LNCAP (cell line): ENCODE results near the gene ALDH9A1.
A peak's percentile ranks its signal among the peaks of the same experiment; 100 is the strongest.

Experiments used
- CTCF ChIP-seq: fragments of 450-650 bp; IDR thresholded peaks from 2 replicates; pipeline ENCODE4 v1.5.1; 2017; ENCODE audit warnings: mild to moderate bottlenecking

ALDH9A1 gene

GRCh38 chr1:165726169-165726568, 27.8 kb upstream of the ALDH9A1 start:
- TF ChIP-seq CTCF, result no peak

GRCh38 chr1:165717918-165718515, 19.7 kb upstream of the ALDH9A1 start:
- peak; percentile 98 for TF ChIP-seq CTCF

GRCh38 chr1:165712764-165713163, 14.4 kb upstream of the ALDH9A1 start:
- TF ChIP-seq CTCF, result no peak

GRCh38 chr1:165707984-165708706, 9.8 kb upstream of the ALDH9A1 start:
- no peak for TF ChIP-seq CTCF

GRCh38 chr1:165703648-165704047, 5.3 kb upstream of the ALDH9A1 start:
- no peak for TF ChIP-seq CTCF

- TF ChIP-seq CTCF, result no peak
Observed at GRCh38 chr1:165699577-165699976, 1.2 kb upstream of the ALDH9A1 start.

- no peak for TF ChIP-seq CTCF
Observed at GRCh38 chr1:165698761-165699052, 345 bp upstream of the ALDH9A1 start.

GRCh38 chr1:165697491-165697880, 876 bp downstream of the ALDH9A1 start:
- no peak for TF ChIP-seq CTCF
